ENCODE measurements around the gene FBF1. TPM values are rescaled to one million over a fixed set of nuclear protein-coding genes. Genes with fewer than 3 reads are reported as not detected.
"Not testable (repeated sequence)": the region's sequence is repeated elsewhere in the genome, so short reads cannot be mapped to it uniquely, and the experiment has no call there.

FBF1 gene
- total and polyA plus RNA-seq, 9 donors, result 5.1 to 9.1 (median 7.6) TPM

- Histone ChIP-seq H3K9me3 (replicated peaks; ENCODE audit: control insufficient read depth, low read depth, low read length) (no peaks in the 10 kb centered on the region), H3K36me3 (ENCODE audit: control insufficient read depth, insufficient read depth, low read length) (peaks cover 11% of the 10 kb centered on the region), H3K4me1 (ENCODE audit: control insufficient read depth, insufficient read depth, low read length) (peaks cover 12% of the 10 kb centered on the region), H3K27ac (ENCODE audit: low read length) (no peak overlapping the region), H3K27me3 (ENCODE audit: control insufficient read depth, insufficient read depth, low read length) (no peaks in the 10 kb centered on the region), H3K4me3 (ENCODE audit: low read length) (no peak overlapping the region)
- DNase-seq, result no peak
- 53% methylated on average over 4 of the region's 9 CpGs for WGBS (ENCODE audit: insufficient coverage)
These were observed 35.5 kb upstream of the FBF1 start for GRCh38 chr17:75976175-75976848.

GRCh38 chr17:75975757-75976174, 34.9 kb upstream of the FBF1 start:
- Histone ChIP-seq H3K36me3 (ENCODE audit: control insufficient read depth, insufficient read depth, low read length) (peaks cover 15% of the 10 kb centered on the region), H3K9me3 (replicated peaks; ENCODE audit: control insufficient read depth, low read depth, low read length) (no peaks in the 10 kb centered on the region), H3K4me3 (ENCODE audit: low read length) (no peak overlapping the region), H3K27ac (ENCODE audit: low read length) (no peak overlapping the region), H3K27me3 (ENCODE audit: control insufficient read depth, insufficient read depth, low read length) (no peaks in the 10 kb centered on the region), H3K4me1 (ENCODE audit: control insufficient read depth, insufficient read depth, low read length) (peaks cover 12% of the 10 kb centered on the region)
- DNase-seq, result no peak
- no CpG with 5 or more reads among the region's 5 CpGs for WGBS (ENCODE audit: insufficient coverage)

GRCh38 chr17:75975187-75975586, 34.3 kb upstream of the FBF1 start:
- not testable (repeated sequence) for H3K4me3 ChIP-seq (ENCODE audit: low read length); DNase-seq; H3K27me3 ChIP-seq (ENCODE audit: control insufficient read depth, insufficient read depth, low read length); H3K9me3 ChIP-seq (replicated peaks; ENCODE audit: control insufficient read depth, low read depth, low read length); H3K4me1 ChIP-seq (ENCODE audit: control insufficient read depth, insufficient read depth, low read length); H3K27ac ChIP-seq (ENCODE audit: low read length)
- 94% methylated on average over 3 of the region's 6 CpGs for WGBS (ENCODE audit: insufficient coverage)
- H3K36me3 ChIP-seq (ENCODE audit: control insufficient read depth, insufficient read depth, low read length), result peaks cover 18% of the 10 kb centered on the region

- no CpG with 5 or more reads among the region's 7 CpGs for WGBS (ENCODE audit: insufficient coverage)
- H3K4me3 ChIP-seq (ENCODE audit: low read length), result no peak overlapping the region
- H3K9me3 ChIP-seq (replicated peaks; ENCODE audit: control insufficient read depth, low read depth, low read length), result no peaks in the 10 kb centered on the region
- H3K27ac ChIP-seq (ENCODE audit: low read length), result no peak overlapping the region
- H3K4me1 ChIP-seq (ENCODE audit: control insufficient read depth, insufficient read depth, low read length), result no peaks in the 10 kb centered on the region
- no peak for DNase-seq
- no peaks in the 10 kb centered on the region for H3K27me3 ChIP-seq (ENCODE audit: control insufficient read depth, insufficient read depth, low read length)
- peaks cover 20% of the 10 kb centered on the region for H3K36me3 ChIP-seq (ENCODE audit: control insufficient read depth, insufficient read depth, low read length)
These were observed 29.8 kb upstream of the FBF1 start for GRCh38 chr17:75970626-75971025.

GRCh38 chr17:75970011-75970523, 29.2 kb upstream of the FBF1 start:
- 14% methylated on average over 1 of the region's 4 CpGs for WGBS (ENCODE audit: insufficient coverage)
- Histone ChIP-seq H3K27ac (ENCODE audit: low read length) (no peak overlapping the region), H3K36me3 (ENCODE audit: control insufficient read depth, insufficient read depth, low read length) (peaks cover 20% of the 10 kb centered on the region), H3K4me3 (ENCODE audit: low read length) (no peak overlapping the region), H3K9me3 (replicated peaks; ENCODE audit: control insufficient read depth, low read depth, low read length) (no peaks in the 10 kb centered on the region), H3K4me1 (ENCODE audit: control insufficient read depth, insufficient read depth, low read length) (no peaks in the 10 kb centered on the region), H3K27me3 (ENCODE audit: control insufficient read depth, insufficient read depth, low read length) (no peaks in the 10 kb centered on the region)
- DNase-seq, result no peak

GRCh38 chr17:75969044-75969443, 28.2 kb upstream of the FBF1 start:
- not testable (repeated sequence) for DNase-seq; H3K27ac ChIP-seq (ENCODE audit: low read length); H3K4me1 ChIP-seq (ENCODE audit: control insufficient read depth, insufficient read depth, low read length); H3K4me3 ChIP-seq (ENCODE audit: low read length); H3K9me3 ChIP-seq (replicated peaks; ENCODE audit: control insufficient read depth, low read depth, low read length); H3K27me3 ChIP-seq (ENCODE audit: control insufficient read depth, insufficient read depth, low read length)
- no CpG with 5 or more reads among the region's 10 CpGs for whole genome bisulfite sequencing (ENCODE audit: insufficient coverage)
- peaks cover 20% of the 10 kb centered on the region for H3K36me3 ChIP-seq (ENCODE audit: control insufficient read depth, insufficient read depth, low read length)

GRCh38 chr17:75965468-75965867, 24.6 kb upstream of the FBF1 start:
- no peak overlapping the region for H3K4me3 ChIP-seq (ENCODE audit: low read length)
- no peaks in the 10 kb centered on the region for H3K27me3 ChIP-seq (ENCODE audit: control insufficient read depth, insufficient read depth, low read length)
- H3K27ac ChIP-seq (ENCODE audit: low read length), result no peak overlapping the region
- H3K4me1 ChIP-seq (ENCODE audit: control insufficient read depth, insufficient read depth, low read length), result no peaks in the 10 kb centered on the region
- WGBS (ENCODE audit: insufficient coverage), result 97% methylated on average over 6 of the region's 6 CpGs
- no peak for DNase-seq
- H3K36me3 ChIP-seq (ENCODE audit: control insufficient read depth, insufficient read depth, low read length), result peaks cover 7% of the 10 kb centered on the region
- H3K9me3 ChIP-seq (replicated peaks; ENCODE audit: control insufficient read depth, low read depth, low read length), result no peaks in the 10 kb centered on the region

- 94% methylated on average over 8 of the region's 11 CpGs for WGBS (ENCODE audit: insufficient coverage)
- H3K9me3 ChIP-seq (replicated peaks; ENCODE audit: control insufficient read depth, low read depth, low read length), result no peaks in the 10 kb centered on the region
- no peaks in the 10 kb centered on the region for H3K4me1 ChIP-seq (ENCODE audit: control insufficient read depth, insufficient read depth, low read length)
- no peak overlapping the region for H3K4me3 ChIP-seq (ENCODE audit: low read length)
- peaks cover 22% of the 10 kb centered on the region for H3K36me3 ChIP-seq (ENCODE audit: control insufficient read depth, insufficient read depth, low read length)
- no peak overlapping the region for H3K27ac ChIP-seq (ENCODE audit: low read length)
- DNase-seq, result no peak
- no peaks in the 10 kb centered on the region for H3K27me3 ChIP-seq (ENCODE audit: control insufficient read depth, insufficient read depth, low read length)
These were observed 19.1 kb upstream of the FBF1 start for GRCh38 chr17:75959839-75960511.

- Histone ChIP-seq H3K36me3 (ENCODE audit: control insufficient read depth, insufficient read depth, low read length) (peaks cover 25% of the 10 kb centered on the region), H3K4me1 (ENCODE audit: control insufficient read depth, insufficient read depth, low read length) (no peaks in the 10 kb centered on the region), H3K4me3 (ENCODE audit: low read length) (no peak overlapping the region), H3K27ac (ENCODE audit: low read length) (no peak overlapping the region), H3K9me3 (replicated peaks; ENCODE audit: control insufficient read depth, low read depth, low read length) (no peaks in the 10 kb centered on the region), H3K27me3 (ENCODE audit: control insufficient read depth, insufficient read depth, low read length) (no peaks in the 10 kb centered on the region)
- DNase-seq, result no peak
- 60% methylated on average over 4 of the region's 8 CpGs for WGBS (ENCODE audit: insufficient coverage)
These were observed 18.4 kb upstream of the FBF1 start for GRCh38 chr17:75959051-75959838.
